ENCODE results near the gene THEMIS.

- TF ChIP-seq CTCF (IDR thresholded peaks at IDR 0.05) (no peak), POLR2A (IDR thresholded peaks at IDR 0.05) (no peak), EP300 (IDR thresholded peaks at IDR 0.05; ENCODE audit: low read depth) (no peak)
Observed at GRCh38 chr6:127868338-127868737, 32.5 kb downstream of the THEMIS start.
